ENCODE measurements around the gene PPME1. TPM values are rescaled to one million over a fixed set of nuclear protein-coding genes. Genes with fewer than 3 reads are reported as not detected.

PPME1 gene
- total and polyA plus RNA-seq, 9 of the 15 experiments (the other 6 are each of a cell fraction or from before 2014, with no cell fraction given): 9.8 to 81.7 (median 37.6) TPM

DNA sequence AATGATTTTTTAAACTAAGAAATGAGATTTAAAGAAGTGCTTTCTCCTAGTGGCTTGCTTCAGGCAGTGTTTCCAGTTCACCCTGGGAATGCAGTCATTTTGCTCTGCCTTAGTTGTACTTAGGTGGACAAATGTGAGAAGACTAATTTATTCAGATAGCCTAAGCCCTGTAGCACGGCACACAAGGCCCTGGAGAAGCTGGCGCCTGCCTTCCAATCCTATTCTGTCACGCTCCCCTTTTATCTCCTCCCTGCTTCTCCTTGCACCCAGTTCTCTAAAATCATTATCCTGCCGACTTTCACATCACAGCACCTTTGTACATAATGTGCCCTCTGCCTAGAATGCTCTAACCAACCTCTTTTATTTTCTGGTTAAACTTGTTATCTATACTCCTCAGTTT lies 64.0 kb downstream of the PPME1 start:
- Histone ChIP-seq H2AFZ (ENCODE audit: low read depth, low read length) (no peak overlapping the region), H3K4me3 (no peak overlapping the region), H3K9me3 (replicated peaks; ENCODE audit: control insufficient read depth, insufficient read depth, low read depth, low read length) (no peaks in the 10 kb centered on the region), H3K27me3 (ENCODE audit: control insufficient read depth in 2 of 2, insufficient read depth in 2 of 2, low read length in 2 of 2) (no peaks in the 10 kb centered on the region), H3K36me3 (ENCODE audit: control insufficient read depth, insufficient read depth, low read length) (peaks cover 88% of the 10 kb centered on the region), H3K4me2 (ENCODE audit: insufficient read depth, low read length) (no peak overlapping the region), H3K9me1 (ENCODE audit: control insufficient read depth, insufficient read depth, low read length) (no peaks in the 10 kb centered on the region), H4K20me1 (replicated peaks; ENCODE audit: control insufficient read depth, insufficient read depth, low read length) (no peaks in the 10 kb centered on the region), H3K4me1 (replicated peaks in 1 of 2; ENCODE audit: control insufficient read depth in 2 of 2, insufficient read depth in 2 of 2, low read length in 2 of 2) (no peaks in the 10 kb centered on the region), H3K9ac (ENCODE audit: insufficient read depth in 1 of 2, low read depth in 2 of 2, low read length in 2 of 2) (no peak overlapping the region), H3K79me2 (ENCODE audit: control insufficient read depth, insufficient read depth, low read length) (no peaks in the 10 kb centered on the region; the same call in 2 of the 3 replicates), H3K27ac (ENCODE audit: extremely low read depth, low read depth, low read length) (no peak overlapping the region)
- CTCF ChIA-PET (ENCODE audit: low intra/inter-chr PET ratio): no interaction called here
- no peak for ATAC-seq
- intact Hi-C loops (cut with micrococcal nuclease): no loop called here
- DNase-seq (ENCODE audit: extremely low read depth in 1 of 4, low spot score in 3 of 4): no peak
- TF ChIP-seq, protein P1, sequence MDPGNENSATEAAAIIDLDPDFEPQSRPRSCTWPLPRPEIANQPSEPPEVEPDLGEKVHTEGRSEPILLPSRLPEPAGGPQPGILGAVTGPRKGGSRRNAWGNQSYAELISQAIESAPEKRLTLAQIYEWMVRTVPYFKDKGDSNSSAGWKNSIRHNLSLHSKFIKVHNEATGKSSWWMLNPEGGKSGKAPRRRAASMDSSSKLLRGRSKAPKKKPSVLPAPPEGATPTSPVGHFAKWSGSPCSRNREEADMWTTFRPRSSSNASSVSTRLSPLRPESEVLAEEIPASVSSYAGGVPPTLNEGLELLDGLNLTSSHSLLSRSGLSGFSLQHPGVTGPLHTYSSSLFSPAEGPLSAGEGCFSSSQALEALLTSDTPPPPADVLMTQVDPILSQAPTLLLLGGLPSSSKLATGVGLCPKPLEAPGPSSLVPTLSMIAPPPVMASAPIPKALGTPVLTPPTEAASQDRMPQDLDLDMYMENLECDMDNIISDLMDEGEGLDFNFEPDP (CRISPR knock-in tag; IDR thresholded peaks at IDR 0.05): no peak
- no peak for TF ChIP-seq TBP (optimal IDR thresholded peaks at IDR 0.05; ENCODE audit: low read depth, low read length)
- TF ChIP-seq TAF7 (tag; IDR thresholded peaks at IDR 0.05): no peak
- TF ChIP-seq TCF7 (IDR thresholded peaks at IDR 0.05; ENCODE audit: borderline replicate concordance): no peak
- POLR2A ChIA-PET: no interaction called here
- in situ Hi-C loops (cut with MboI): no loop called here
- BruUV-seq (replicated peaks): no TSS peak
- 90% methylated on average over 4 of the region's 4 CpGs for WGBS (ENCODE audit: insufficient coverage, low coverage, missing lambda C conversion rate)
- FAIRE-seq: no peak

DNA sequence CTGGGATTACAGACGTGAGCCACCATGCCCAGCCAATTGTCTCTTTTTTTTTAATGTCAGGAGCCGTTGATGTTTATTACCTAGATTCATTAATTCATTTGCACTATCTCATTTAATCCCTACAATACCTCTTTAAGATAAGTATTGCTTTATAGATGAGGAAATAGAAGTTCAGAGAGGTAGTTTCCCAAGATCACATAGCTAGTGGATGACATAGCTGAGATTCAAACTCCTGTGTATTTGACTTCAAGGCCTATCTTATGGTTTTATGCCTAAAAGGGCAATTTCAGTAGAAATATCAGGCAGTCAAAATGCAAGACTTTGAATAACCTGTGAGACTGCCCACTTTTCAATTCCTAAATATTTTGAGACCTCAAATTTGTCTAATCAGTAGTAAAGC lies 66.5 kb downstream of the PPME1 start:
- POLR2A ChIA-PET: no interaction called here

More for the DNA sequence above, 66.5 kb downstream of the PPME1 start:
- Histone ChIP-seq H3K9ac (ENCODE audit: insufficient read depth in 1 of 2, low read depth in 2 of 2, low read length in 2 of 2) (no peak overlapping the region), H3K4me2 (ENCODE audit: insufficient read depth, low read length) (no peak overlapping the region), H4K20me1 (replicated peaks; ENCODE audit: control insufficient read depth, insufficient read depth, low read length) (no peaks in the 10 kb centered on the region), H3K27me3 (ENCODE audit: control insufficient read depth in 2 of 2, insufficient read depth in 2 of 2, low read length in 2 of 2) (no peaks in the 10 kb centered on the region), H3K36me3 (ENCODE audit: control insufficient read depth, insufficient read depth, low read length) (peaks cover 81% of the 10 kb centered on the region), H3K9me3 (replicated peaks; ENCODE audit: control insufficient read depth, insufficient read depth, low read depth, low read length) (no peaks in the 10 kb centered on the region), H3K4me3 (no peak overlapping the region), H2AFZ (ENCODE audit: low read depth, low read length) (no peak overlapping the region), H3K4me1 (replicated peaks in 1 of 2; ENCODE audit: control insufficient read depth in 2 of 2, insufficient read depth in 2 of 2, low read length in 2 of 2) (no peaks in the 10 kb centered on the region), H3K9me1 (ENCODE audit: control insufficient read depth, insufficient read depth, low read length) (no peaks in the 10 kb centered on the region), H3K79me2 (ENCODE audit: control insufficient read depth, insufficient read depth, low read length) (no peaks in the 10 kb centered on the region), H3K27ac (ENCODE audit: extremely low read depth, low read depth, low read length) (no peak overlapping the region)
- CTCF ChIA-PET (ENCODE audit: low intra/inter-chr PET ratio): no interaction called here
- no peak for DNase-seq (ENCODE audit: extremely low read depth in 1 of 4, low spot score in 3 of 4)
- BruUV-seq (replicated peaks): no TSS peak
- intact Hi-C loops (cut with micrococcal nuclease): no loop called here
- WGBS (ENCODE audit: insufficient coverage, low coverage, missing lambda C conversion rate): 90% methylated on average over 2 of the region's 2 CpGs
- in situ Hi-C loops (cut with MboI): no loop called here
- TF ChIP-seq ZKSCAN3 (CRISPR knock-in tag; IDR thresholded peaks at IDR 0.05): no peak
- TF ChIP-seq CHD1 (IDR thresholded peaks at IDR 0.05; ENCODE audit: low read length): no peak
- ATAC-seq: no peak
- FAIRE-seq: no peak
